Lung microvascular endothelial cell (primary cell): ENCODE data around the gene ABCE1. TPM values are rescaled to one million over a fixed set of nuclear protein-coding genes. Genes with fewer than 3 reads are reported as not detected.
A peak's percentile ranks its signal among the peaks of the same experiment; 100 is the strongest.
"Not testable (repeated sequence)": the region's sequence is repeated elsewhere in the genome, so short reads cannot be mapped to it uniquely, and the experiment has no call there.

ENCODE experiments used
- DNase-seq, 2 donors: peaks; one replicate each; pipeline versions ENCODE4 v3.0.0 to v3.0.0-alpha.2; 2010; ENCODE audit warnings: low read depth in 2 of 2
- total RNA-seq: library from RNA; depleted of rRNA; stranded (reverse); fragments of >200 nt; gene quantifications from 2 replicates; pipeline ENCODE4 v1.2.1, GENCODE V29; 2014

Gene ABCE1
- total RNA-seq, 1 donor from 2014 or later, result 104 TPM

- no peak for DNase-seq
Measured at GRCh38 chr4:145102619-145103018, 4.5 kb downstream of the ABCE1 start.

DNA sequence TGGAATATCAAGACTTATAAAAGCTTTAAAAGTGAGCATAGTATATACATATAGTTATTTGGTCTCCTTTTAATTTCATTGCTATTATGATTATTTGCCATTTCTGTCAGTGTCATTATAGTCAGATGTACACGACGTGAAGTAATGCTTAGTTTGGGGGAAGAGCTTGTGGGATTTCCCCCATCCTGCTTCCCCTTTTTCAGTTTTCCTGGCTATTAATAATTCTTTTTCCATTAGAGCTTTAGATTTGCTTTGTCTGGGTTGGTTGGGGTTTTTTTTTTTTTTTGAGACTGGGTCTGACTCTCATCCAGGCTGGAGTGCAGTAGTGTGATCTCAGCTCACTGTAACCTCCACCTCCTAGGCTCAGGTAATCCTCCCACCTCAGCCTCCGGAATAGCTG, 5.4 kb downstream of the ABCE1 start:
- DNase-seq, result peak in 1 of 2 donors; percentile 35

DNA sequence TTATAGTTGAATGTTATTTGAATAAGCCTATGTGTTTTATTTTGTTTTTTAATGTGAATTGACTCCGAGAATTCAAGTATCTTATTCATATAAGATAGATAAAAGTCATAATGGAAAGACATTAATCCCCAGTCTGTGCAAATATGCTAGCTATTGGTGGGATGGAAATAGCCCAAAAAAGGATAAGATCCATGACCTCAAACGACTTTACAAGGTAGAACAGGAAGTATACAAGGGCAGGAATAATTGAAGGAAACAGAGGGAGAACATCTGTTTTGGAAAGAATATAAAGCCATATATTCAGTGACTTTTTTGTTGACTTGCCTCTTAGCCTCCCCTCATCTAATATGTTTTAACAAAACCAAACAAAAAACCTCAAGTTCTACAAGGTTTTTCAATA, 9.0 kb downstream of the ABCE1 start:
- peak; percentile 20 to 77 for DNase-seq

DNA sequence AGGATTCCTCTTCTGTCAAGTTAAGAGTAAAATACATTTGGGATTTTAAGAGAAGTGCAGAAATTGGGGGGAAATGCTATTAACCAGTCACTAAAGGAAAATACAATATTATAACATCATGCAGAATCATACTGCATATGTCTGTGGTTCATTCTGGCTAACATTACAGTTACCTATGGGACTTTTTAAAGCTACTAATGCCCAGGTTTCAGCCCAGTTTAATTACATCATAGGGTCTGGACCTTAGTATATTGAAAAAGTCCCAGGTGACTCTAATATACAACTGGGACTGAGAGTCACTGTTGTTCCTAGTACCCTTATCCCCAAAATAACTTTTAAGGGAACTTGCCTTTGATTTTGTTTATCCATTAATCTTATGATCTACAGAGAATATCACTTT, 10.0 kb downstream of the ABCE1 start:
- DNase-seq, result no peak

- no peak for DNase-seq
Measured at GRCh38 chr4:145125396-145125795, 27.3 kb downstream of the ABCE1 start.

DNA sequence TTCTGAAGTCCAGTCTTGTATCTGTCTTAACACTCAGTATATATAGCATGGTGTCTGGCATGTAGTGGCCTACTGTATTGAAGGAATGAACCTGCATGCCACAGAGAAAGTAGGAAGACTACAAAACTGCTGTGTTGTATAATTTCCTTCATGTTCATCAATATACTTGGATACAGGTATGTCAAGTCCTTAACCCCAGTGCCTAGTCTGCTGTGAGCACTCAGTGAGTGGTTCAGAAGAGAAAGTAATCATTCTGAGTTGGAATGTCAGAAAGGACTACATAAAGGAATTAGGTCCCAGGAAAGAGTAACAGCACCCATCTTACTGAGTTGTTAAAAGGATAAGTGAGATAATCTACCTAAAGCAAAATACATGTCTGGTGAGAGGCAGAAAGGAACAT, 32.0 kb downstream of the ABCE1 start:
- DNase-seq, result no peak

GRCh38 chr4:145130788-145131399, 32.8 kb downstream of the ABCE1 start:
- DNase-seq, result peak in 1 of 2 donors; percentile 17

DNA sequence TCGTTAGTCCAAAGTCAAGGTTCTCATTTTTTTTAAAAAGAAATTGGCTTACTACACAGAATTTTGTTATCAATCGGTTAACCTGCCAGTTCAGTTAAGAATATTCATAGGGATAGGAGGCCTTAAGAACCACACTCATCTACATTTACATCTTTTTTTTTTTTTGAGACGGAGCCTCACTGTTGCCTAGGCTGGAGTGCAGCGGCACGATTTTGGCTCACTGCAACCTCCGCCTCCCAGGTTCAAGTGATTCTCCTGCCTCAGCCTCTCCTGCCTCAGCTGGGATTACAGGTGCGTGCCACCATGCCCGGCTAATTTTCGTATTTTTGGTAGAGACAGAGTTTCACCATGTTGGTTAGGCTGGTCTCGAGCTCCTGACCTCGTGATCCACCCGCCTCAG, 33.7 kb downstream of the ABCE1 start:
- no peak for DNase-seq

- peak; percentile 45 to 57 for DNase-seq
Measured at GRCh38 chr4:145132511-145133098, 34.5 kb downstream of the ABCE1 start.

- DNase-seq, result not testable (repeated sequence)
Measured at GRCh38 chr4:145136219-145136618, 38.1 kb downstream of the ABCE1 start.

- no peak for DNase-seq
Measured at GRCh38 chr4:145148980-145149379, 50.9 kb downstream of the ABCE1 start.

DNA sequence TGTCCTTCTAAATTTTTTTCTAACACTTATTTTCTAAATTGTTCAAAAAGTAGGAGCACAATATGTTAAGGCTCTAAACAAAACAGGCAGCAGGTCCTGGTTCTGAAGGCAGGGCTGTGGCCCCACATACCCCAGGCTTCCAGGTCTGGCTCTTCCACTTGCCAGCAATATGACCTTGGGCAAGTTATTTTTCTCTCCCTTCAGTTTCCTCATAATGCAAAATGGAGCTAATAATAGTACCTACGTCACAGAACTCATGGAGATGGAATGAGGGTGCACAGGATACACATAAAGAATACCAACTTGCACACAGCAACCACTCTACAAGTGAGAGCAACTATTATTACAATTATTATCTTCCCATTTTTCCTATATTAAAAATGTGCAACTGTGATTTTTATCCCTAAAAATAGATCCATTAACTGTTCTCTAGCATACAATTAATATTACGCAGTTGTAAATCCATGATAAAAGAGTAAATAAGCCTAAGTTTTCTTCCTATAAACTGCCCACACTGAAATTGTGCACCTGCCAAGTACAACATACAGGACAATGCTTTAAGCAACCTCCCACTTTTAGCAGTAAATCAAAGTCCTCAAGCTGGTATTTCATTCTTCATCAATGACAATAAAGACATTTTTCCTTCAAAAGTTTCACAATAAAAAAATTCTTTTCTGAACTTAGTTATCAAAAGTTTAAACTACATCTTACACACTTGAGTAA, 55.2 kb downstream of the ABCE1 start:
- peak in 1 of 2 donors; percentile 90 for DNase-seq

DNA sequence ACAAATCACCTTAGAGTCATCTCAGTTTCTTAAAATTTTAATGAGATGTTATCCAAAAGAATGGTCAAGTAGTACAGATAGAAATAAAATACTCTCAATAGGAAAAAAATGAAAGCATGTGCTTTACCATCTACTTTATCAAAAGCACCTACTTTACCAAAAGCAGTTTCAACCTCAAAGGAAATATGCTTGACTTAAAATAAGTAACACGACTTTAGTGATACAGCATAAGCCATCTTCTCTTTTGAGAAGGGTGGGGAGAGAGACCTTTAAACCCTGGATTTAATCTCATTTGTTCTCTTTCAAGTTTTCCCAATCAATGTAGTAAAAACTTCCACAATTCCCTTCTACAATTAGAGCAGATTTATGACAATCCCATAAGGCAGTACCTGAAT, 55.8 kb downstream of the ABCE1 start:
- no peak for DNase-seq

GRCh38 chr4:145154573-145154972, 56.5 kb downstream of the ABCE1 start:
- peak; percentile 67 to 79 for DNase-seq

DNA sequence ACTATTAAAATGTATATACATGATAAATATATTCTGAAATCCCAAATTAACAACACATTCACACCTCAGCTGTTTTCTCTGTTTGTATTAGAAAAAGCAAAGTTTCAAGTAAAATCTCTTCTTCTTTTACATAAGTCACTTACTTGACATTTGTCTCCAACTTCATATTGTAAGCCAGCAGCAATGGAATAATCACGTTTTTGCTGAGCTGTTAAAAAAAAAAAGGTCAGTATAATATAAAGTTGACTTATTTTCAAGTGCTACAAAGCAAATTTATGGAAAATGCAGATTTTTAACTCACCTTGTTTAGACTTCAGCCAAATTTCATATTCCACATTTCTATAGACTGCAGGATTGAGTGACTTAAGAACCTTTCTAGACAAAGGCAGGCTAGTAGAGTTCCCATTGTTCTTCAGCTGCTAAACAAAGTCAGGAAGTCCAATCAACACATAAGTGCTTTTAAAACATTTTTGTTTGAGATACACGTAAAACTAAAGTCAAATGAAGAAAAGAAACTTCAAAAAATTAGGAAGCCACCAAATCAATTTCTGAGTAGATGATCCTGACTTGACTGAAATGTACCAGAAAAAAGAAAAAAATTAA, 57.3 kb downstream of the ABCE1 start:
- DNase-seq, result peak; percentile 35 to 77

- no peak for DNase-seq
Measured at GRCh38 chr4:145156986-145157385, 58.9 kb downstream of the ABCE1 start.

DNA sequence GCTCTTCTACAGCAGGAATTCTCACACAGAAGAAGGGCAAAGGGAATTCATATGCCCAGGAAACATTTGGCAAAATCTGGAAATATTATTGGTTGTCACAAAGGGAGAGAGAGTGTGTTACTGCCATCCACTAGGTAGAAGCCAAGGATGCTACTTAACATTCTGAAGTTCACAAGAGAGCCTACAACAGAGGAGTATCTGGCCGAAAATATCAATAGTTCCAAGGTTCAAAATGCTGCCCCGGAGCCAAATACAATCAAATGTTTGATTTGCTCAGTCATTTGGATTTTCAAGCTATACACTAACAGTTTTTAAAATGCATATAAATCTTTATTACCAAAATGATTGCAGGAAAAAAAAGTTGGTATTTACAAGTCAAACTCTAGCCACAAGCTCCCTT, 63.4 kb downstream of the ABCE1 start:
- no peak for DNase-seq

DNA sequence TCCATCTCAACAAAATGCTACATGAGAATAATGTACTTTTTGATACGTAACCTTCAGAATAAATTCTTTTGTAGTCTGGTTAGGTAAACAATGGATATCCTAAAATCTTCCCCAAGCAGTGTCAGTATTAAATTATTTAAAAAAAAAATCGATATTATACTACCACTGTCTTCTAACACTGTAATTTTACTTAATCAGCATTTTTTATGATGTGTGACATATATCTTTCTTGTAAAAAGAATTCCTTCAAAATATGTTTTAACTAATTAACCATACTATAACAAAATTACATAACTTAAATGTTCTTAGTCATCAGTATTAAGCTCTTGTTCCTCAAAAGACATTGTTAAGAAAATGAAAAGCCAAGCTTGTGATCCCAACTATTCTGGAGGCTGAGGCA, 69.8 kb downstream of the ABCE1 start:
- no peak for DNase-seq

DNA sequence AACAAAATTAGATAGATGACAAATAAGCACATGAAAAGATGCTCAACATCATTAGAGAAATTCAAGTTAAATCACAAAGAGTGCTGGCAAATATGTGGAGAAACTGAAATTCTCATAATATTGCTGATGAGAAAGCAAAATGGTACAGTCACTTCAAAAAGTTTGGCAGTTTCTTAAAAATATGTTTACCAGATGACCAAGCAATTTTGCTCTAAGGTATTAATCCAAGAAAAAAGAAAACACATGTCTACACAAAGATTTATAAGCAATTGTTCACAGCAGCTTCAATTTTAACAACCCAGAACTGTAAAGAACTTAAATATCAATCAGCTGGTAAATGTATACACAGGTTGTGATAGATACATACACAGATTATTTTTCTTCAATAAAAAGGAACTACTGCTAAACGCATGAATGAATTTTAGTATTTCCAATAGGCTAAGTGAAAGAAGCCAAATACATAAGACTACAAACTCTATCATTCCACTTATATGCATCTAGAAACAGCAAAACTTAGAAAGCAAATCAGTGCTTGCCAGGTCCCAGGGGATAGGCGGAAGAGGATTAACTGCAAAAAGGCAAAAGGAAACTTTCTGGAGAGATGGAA, 70.6 kb downstream of the ABCE1 start:
- no peak for DNase-seq

GRCh38 chr4:145170223-145170622, 72.1 kb downstream of the ABCE1 start:
- peak in 1 of 2 donors; percentile 17 for DNase-seq

GRCh38 chr4:145171911-145172310, 73.8 kb downstream of the ABCE1 start:
- peak in 1 of 2 donors; percentile 77 for DNase-seq
